PC-3 (cell line): ENCODE measurements around the gene MICOS13.

Experiments
- EZH2phosphoT487 ChIP-seq: fragments of 300-600 bp; sonication (generic); IDR thresholded peaks from 2 replicates; pipeline ENCODE4 v1.6.1; 2018; ENCODE audit warnings: mild to moderate bottlenecking, antibody characterized with exemption, low read length, borderline replicate concordance
- TF ChIP-seq, protein P1 (sequence below): fragments of 300-600 bp; sonication (generic); conservative IDR thresholded peaks from 2 replicates; pipeline ENCODE4 v1.5.1; 2017; ENCODE audit warnings: antibody characterized with exemption, low read depth, mild to moderate bottlenecking, low read length

DNA sequence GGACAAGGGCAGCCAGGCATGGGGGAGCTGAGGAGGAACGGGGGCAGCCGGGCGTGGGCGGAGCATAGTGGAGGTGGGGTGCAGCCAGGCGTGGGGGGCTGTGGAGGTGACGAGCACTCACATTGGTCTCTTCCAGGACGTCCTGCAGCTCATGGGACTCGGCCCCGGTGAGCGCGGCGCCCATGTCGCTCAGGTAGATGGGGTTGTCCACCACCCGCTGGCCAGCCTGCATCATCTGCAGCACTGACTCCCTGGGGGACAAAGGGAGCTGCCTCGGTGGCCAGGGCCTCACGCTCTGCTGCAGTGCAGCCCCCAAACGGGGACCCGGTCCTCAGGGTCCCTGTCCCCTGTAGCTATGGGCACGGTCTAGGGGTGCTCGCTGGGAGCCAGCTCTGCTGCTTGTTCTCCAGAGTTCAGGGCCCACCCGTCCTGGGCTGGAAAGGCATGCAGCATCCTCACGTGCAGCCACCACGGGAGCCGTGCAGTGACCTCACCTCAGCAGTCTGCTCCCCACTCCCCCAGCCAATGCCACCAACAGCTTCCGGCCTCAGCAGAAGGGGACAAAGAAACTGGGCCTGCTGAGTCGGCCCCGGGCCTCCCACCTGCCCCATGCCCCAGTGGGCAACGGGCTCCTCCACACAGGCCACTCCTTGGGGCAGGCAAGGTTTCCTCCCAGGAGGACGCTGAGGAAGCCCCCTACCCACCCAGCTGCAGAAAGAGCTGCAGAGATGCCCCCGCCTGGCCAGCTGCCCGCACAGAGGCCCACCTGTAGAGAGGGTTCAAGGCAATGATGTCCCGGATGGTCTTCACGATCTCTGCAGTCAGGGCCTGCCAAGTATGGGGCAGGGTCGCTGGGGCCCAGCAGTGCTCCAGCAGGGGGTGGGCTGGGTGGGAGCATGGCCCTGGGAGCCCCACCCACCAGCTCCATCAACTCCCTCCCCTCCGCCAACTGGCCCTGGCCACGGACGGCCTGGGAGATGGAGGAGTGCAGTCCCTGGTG is 27.6 kb upstream of the MICOS13 start:
- TF ChIP-seq, protein P1, sequence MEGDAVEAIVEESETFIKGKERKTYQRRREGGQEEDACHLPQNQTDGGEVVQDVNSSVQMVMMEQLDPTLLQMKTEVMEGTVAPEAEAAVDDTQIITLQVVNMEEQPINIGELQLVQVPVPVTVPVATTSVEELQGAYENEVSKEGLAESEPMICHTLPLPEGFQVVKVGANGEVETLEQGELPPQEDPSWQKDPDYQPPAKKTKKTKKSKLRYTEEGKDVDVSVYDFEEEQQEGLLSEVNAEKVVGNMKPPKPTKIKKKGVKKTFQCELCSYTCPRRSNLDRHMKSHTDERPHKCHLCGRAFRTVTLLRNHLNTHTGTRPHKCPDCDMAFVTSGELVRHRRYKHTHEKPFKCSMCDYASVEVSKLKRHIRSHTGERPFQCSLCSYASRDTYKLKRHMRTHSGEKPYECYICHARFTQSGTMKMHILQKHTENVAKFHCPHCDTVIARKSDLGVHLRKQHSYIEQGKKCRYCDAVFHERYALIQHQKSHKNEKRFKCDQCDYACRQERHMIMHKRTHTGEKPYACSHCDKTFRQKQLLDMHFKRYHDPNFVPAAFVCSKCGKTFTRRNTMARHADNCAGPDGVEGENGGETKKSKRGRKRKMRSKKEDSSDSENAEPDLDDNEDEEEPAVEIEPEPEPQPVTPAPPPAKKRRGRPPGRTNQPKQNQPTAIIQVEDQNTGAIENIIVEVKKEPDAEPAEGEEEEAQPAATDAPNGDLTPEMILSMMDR = no peak
- no peak for TF ChIP-seq EZH2phosphoT487
